BJ (cell line): ENCODE measurements around the gene STIM1. TPM values are rescaled to one million over a fixed set of nuclear protein-coding genes. Genes with fewer than 3 reads are reported as not detected.

Source experiments
- CTCF ChIA-PET: fragments of 350-600 bp; formaldehyde crosslinking; extraction: SDS; loops from one replicate; lab custom pipeline; 2021; ENCODE audit warnings: antibody characterized with exemption, inconsistent platforms; lab: Yijun Ruan, JAX
- POLR2A ChIA-PET: fragments of 300-600 bp; sonication (Branson Sonifier 250); formaldehyde crosslinking; extraction: SDS; loops from one replicate; lab custom pipeline; 2021; ENCODE audit warnings: antibody characterized with exemption; lab: Charles Lee
- DNase-seq: peaks from one replicate; pipeline ENCODE4 v3.0.0-alpha.2; 2011; ENCODE audit warnings: low read depth
- H3K27me3 ChIP-seq: 2 replicates; pipeline ENCODE4 v1.6.0; 2011; ENCODE audit warnings: low read length; ENCODE audit not compliant: control insufficient read depth, insufficient read depth
- H3K36me3 ChIP-seq: 2 replicates; pipeline ENCODE4 v1.5.1; 2011; ENCODE audit warnings: low read length; ENCODE audit not compliant: control insufficient read depth, insufficient read depth
- H3K4me3 ChIP-seq: 2 replicates; pipeline ENCODE4 v1.5.1; 2011; ENCODE audit warnings: low read depth, mild to moderate bottlenecking, control low read depth, low read length
- CTCF ChIP-seq: IDR thresholded peaks from 2 replicates; pipeline ENCODE4 v1.5.1; 2011; ENCODE audit warnings: low read depth, mild to moderate bottlenecking, control low read depth, inconsistent platforms, low read length, moderate library complexity; ENCODE audit not compliant: insufficient read depth
- polyA plus RNA-seq: library from polyadenylated mRNA; depleted of rRNA; stranded (reverse); fragments of >200 nt; gene quantifications from 2 replicates; pipeline ENCODE4 v1.2.3, GENCODE V29; 2011

The STIM1 gene
- polyA plus RNA-seq, 1 experiment: 54.6 TPM

DNA sequence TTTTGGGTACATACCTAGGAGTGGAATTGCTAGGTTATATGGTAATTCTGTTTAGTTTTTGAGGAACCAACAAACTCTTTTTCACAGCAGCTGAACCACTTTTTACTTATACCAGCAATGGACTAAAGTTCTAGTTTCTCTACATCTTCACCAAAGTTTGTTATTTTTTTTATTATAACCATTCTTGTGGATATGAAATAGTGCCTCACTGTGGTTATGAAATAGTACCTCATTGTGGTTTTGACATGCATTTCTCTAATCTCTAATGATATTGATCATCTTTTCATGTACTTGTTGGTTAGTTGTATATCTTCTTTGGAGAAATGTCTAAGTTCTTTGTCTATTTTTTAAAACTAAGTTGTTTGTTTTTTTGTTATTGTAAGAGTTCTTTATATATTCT is 27.2 kb downstream of the STIM1 start:
- Histone ChIP-seq H3K36me3 (no peaks in the 10 kb centered on the region), H3K27me3 (no peaks in the 10 kb centered on the region), H3K4me3 (no peak overlapping the region)
- DNase-seq: no peak
- ChIA-PET CTCF (interaction anchor here (0.6 to 0.9 kb wide), 2 partner anchors 8 to 10 kb away, joined by 3 read pairs; no protein-coding TSS in a partner anchor), POLR2A (no interaction called here)
- TF ChIP-seq CTCF: no peak

DNA sequence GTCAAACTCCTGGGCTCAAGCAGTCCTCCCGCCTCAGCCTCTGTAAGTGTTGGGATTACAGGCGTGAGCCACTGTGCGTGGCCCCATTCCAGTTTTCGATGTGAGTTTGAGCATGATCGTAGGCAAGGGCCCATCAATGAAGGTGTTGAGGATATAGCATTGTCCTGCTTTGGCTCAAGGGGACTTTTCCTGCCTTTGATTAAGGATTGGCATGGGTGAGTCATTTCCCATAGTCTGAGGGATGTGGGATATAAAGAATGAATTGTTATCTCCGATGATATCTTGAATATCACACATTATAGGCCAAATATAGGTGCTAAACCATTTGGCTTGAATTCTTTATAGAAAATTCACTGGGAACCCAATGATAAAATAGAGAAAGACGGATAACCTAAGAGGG is 30.4 kb downstream of the STIM1 start:
- DNase-seq: no peak
- Histone ChIP-seq H3K4me3 (no peak overlapping the region), H3K27me3 (no peaks in the 10 kb centered on the region), H3K36me3 (no peaks in the 10 kb centered on the region)
- TF ChIP-seq CTCF: no peak
- ChIA-PET CTCF (interaction anchor here (0.8 kb wide), 1 partner anchor 14 kb away, joined by 3 read pairs; no protein-coding TSS in a partner anchor), POLR2A (no interaction called here)

- no peaks in the 10 kb centered on the region for H3K36me3 ChIP-seq
- H3K4me3 ChIP-seq: no peak overlapping the region
- no peaks in the 10 kb centered on the region for H3K27me3 ChIP-seq
- DNase-seq: no peak
- no peak for TF ChIP-seq CTCF
- ChIA-PET CTCF (no interaction called here), POLR2A (no interaction called here)
Measured at GRCh38 chr11:3886985-3887384, 31.5 kb downstream of the STIM1 start.

- CTCF ChIA-PET: interaction anchor here (0.6 to 1.5 kb wide), 4 partner anchors 16 to 183 kb away, joined by 3 to 5 read pairs (median 3); no protein-coding TSS in a partner anchor
- no peak for DNase-seq
- H3K27me3 ChIP-seq: no peaks in the 10 kb centered on the region
- POLR2A ChIA-PET: no interaction called here
- no peak for TF ChIP-seq CTCF
- H3K4me3 ChIP-seq: no peak overlapping the region
- H3K36me3 ChIP-seq: no peaks in the 10 kb centered on the region
Measured at GRCh38 chr11:3888876-3889275, 33.4 kb downstream of the STIM1 start.

DNA sequence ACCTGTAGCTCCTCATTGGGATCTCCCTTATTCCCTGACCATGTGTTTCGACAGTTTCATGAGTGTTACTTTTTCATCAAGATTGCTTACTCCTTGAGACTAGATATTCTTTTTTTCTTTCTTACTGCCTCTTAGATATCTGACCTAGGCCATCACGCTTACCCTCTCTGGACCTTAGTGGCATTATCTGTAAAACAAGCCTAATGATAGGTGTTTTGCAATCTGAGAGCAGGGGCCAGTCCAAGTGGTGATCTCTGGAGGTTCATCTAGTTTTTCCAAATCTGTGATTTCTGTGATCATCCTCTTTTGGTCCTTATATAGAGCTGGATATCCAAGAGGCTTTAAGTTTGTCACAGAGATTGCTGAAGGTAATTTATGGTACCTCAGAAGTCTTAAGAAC is 34.5 kb downstream of the STIM1 start:
- no peak for TF ChIP-seq CTCF
- Histone ChIP-seq H3K27me3 (no peaks in the 10 kb centered on the region), H3K4me3 (no peak overlapping the region), H3K36me3 (no peaks in the 10 kb centered on the region)
- ChIA-PET POLR2A (no interaction called here), CTCF (interaction anchor here (0.7 to 1.7 kb wide), 4 partner anchors 10 to 182 kb away, joined by 3 to 7 read pairs (median 4); partner anchors contain the start of gene STIM1)
- no peak for DNase-seq
